Spleen (tissue), 11 donors: ENCODE data around the gene HNRNPM. TPM values are rescaled to one million over a fixed set of nuclear protein-coding genes. Genes with fewer than 3 reads are reported as not detected.

Experiments
- DNase-seq: peaks from one replicate; pipeline ENCODE4 v3.0.0-alpha.2; 2020
- H3K27ac ChIP-seq, 8 donors: fragments of 200-600 bp; sonication (generic) in 7 of 8; 1 replicate in 4 of 8; 2 replicates in 4 of 8; pipeline versions ENCODE4 v1.5.0 to v1.8.0; 2016 to 2021; ENCODE audit warnings: inconsistent platforms in 4 of 8, mild to moderate bottlenecking in 4 of 8, moderate library complexity in 1 of 8
- H3K27me3 ChIP-seq, 7 donors: fragments of 200-600 bp; sonication (generic) in 6 of 7; replicated peaks in 1 of 7; 1 replicate in 4 of 7; 2 replicates in 3 of 7; pipeline versions ENCODE4 v1.5.0 to v1.8.0; 2016 to 2021; ENCODE audit warnings: inconsistent platforms in 3 of 7, mild to moderate bottlenecking in 1 of 7
- H3K36me3 ChIP-seq, 6 donors: fragments of 200-600 bp; sonication (generic) in 5 of 6; 1 replicate in 4 of 6; 2 replicates in 2 of 6; pipeline versions ENCODE4 v1.5.0 to v1.8.0; 2016 to 2021; ENCODE audit warnings: inconsistent platforms in 2 of 6
- H3K4me1 ChIP-seq, 6 donors: fragments of 200-600 bp; sonication (generic) in 5 of 6; 1 replicate in 3 of 6; 2 replicates in 3 of 6; pipeline versions ENCODE4 v1.5.0 to v1.8.0; 2016 to 2021; ENCODE audit warnings: inconsistent platforms in 3 of 6
- H3K4me3 ChIP-seq, 8 donors: fragments of 200-600 bp; sonication (generic) in 7 of 8; 1 replicate in 4 of 8; 2 replicates in 4 of 8; pipeline versions ENCODE4 v1.5.0 to v1.8.0; 2016 to 2021; ENCODE audit warnings: inconsistent platforms in 4 of 8, mild to moderate bottlenecking in 4 of 8, moderate library complexity in 2 of 8
- H3K9me3 ChIP-seq, 8 donors: fragments of 200-600 bp; sonication (generic) in 7 of 8; 1 replicate in 4 of 8; 2 replicates in 4 of 8; pipeline versions ENCODE4 v1.5.0 to v1.8.0; 2016 to 2021; ENCODE audit warnings: inconsistent platforms in 4 of 8
- POLR2A ChIP-seq, 3 donors: fragments of 450-650 bp; IDR thresholded peaks; one replicate each; pipeline ENCODE4 v1.5.1; 2017; ENCODE audit warnings: antibody characterized with exemption in 3 of 3, mild to moderate bottlenecking in 1 of 3
- POLR2AphosphoS5 ChIP-seq, 3 donors: sonication (generic); formaldehyde crosslinking; IDR thresholded peaks; one replicate each; pipeline ENCODE4 v1.5.1; 2017; ENCODE audit warnings: antibody characterized with exemption in 3 of 3
- WGBS, 5 donors: extraction: QIAGEN DNeasy Blood & Tissue Kit in 3 of 5; methylation state at CpG; one replicate each; pipeline versions ENCODE4 v1.1.5 to v1.1.7; 2013 to 2018; 5-methylcytosine and 5-hydroxymethylcytosine counted together
- intact Hi-C: fragments of 100-400 bp; cut with DNase I; formaldehyde crosslinking; loops from one replicate; pipeline ENCODE4 v1.15.0; 2023; ENCODE audit warnings: low total_unique reads
- polyA plus RNA-seq, 3 donors: library from polyadenylated mRNA; stranded (reverse); fragments of 200-250 nt; gene quantifications; one replicate each; pipeline ENCODE4 v1.2.1, GENCODE V29; 2013
- total RNA-seq, 7 donors: library from RNA; depleted of rRNA in 3 of 7; stranded (reverse); fragments of >200 nt in 3 of 7; fragmentation: NEBNext Ultra II Directional in 4 of 7; extraction: Animal tissue kit (Norgen Biotek cat#: 25700) in 4 of 7; gene quantifications; one replicate each; pipeline versions ENCODE4 v1.1.0 to v1.2.1, GENCODE V29; 2016 to 2021
- TF ChIP-seq, protein P1 (sequence below), 11 experiments: fragments of 200-600 bp in 7 of 11; fragments of 450-650 bp in 4 of 11; sonication (generic) in 4 of 11; IDR thresholded peaks in 8 of 11; conservative IDR thresholded peaks in 3 of 11; 1 replicate in 7 of 11; 2 replicates in 4 of 11; pipeline versions ENCODE4 v1.4.0 to v1.8.0; 2016 to 2021; ENCODE audit warnings: antibody characterized with exemption in 11 of 11, inconsistent platforms in 4 of 11, mild to moderate bottlenecking in 1 of 11
- donor health status: healthy with polysubstance abuse.
- donor health status: DM: no; HTN: no; CAD: no; lungs with moderate emphysema.
- donor health status: DM: no; HTN: no; CAD: no.
- donor health status: Bipolar disorder and iron deficiency.
- donor health status: healthy.
- donor health status: DM: no; HTN: no; CAD: no.
- donor health status: DM: yes; HTN: yes; CAD: no.

HNRNPM gene
- total and polyA plus RNA-seq, 10 donors = 77.1 to 229 (median 138) TPM

DNA sequence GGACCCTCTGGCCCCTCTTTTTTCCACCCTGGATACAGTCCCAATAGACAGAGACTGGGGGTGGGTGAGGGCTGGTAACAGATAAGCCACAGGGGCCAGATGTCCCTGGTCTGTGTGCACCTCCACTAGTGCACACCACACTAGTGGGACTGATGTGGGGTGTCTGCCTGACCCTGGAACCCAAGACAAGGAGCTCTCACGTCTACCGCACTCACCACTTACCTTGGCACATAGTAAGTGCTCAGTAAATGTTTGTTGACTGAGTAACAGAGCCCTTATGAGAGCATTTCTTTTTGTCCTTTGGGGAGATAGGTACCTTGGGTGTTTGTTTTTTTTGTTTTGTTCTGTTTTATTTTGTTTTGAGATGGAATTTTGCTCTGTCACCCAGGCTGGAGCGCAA is 92.3 kb downstream of the HNRNPM start:
- intact Hi-C loops = no loop called here

More for the DNA sequence above, 92.3 kb downstream of the HNRNPM start:
- Histone ChIP-seq H3K36me3 (peaks cover 0 to 99% (median 65%) of the 10 kb centered on the region in 6 donors), H3K4me3 (no peak overlapping the region), H3K27ac (no peak overlapping the region), H3K9me3 (no peaks in the 10 kb centered on the region), H3K4me1 (peaks cover 0 to 7% (median 3%) of the 10 kb centered on the region in 6 donors), H3K27me3 (no peaks in the 10 kb centered on the region)
- TF ChIP-seq POLR2AphosphoS5 (IDR thresholded peaks at IDR 0.05) (no peak), POLR2A (IDR thresholded peaks at IDR 0.05) (no peak)
- TF ChIP-seq, protein P1, sequence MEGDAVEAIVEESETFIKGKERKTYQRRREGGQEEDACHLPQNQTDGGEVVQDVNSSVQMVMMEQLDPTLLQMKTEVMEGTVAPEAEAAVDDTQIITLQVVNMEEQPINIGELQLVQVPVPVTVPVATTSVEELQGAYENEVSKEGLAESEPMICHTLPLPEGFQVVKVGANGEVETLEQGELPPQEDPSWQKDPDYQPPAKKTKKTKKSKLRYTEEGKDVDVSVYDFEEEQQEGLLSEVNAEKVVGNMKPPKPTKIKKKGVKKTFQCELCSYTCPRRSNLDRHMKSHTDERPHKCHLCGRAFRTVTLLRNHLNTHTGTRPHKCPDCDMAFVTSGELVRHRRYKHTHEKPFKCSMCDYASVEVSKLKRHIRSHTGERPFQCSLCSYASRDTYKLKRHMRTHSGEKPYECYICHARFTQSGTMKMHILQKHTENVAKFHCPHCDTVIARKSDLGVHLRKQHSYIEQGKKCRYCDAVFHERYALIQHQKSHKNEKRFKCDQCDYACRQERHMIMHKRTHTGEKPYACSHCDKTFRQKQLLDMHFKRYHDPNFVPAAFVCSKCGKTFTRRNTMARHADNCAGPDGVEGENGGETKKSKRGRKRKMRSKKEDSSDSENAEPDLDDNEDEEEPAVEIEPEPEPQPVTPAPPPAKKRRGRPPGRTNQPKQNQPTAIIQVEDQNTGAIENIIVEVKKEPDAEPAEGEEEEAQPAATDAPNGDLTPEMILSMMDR (IDR thresholded peaks at IDR 0.05 in 8 of 11, conservative IDR thresholded peaks at IDR 0.05 in 3 of 11) = no peak
- DNase-seq = no peak
- WGBS, 5 donors = 89 to 97% (median 93%) methylated on average over 3 of the region's 3 CpGs

Other genes starting within 250 kb of the HNRNPM start
- gene CERS4, start 235.6 kb upstream of the HNRNPM start, total RNA-seq = 10 to 100 TPM; 27.7 to 46.3 (median 40.7) TPM
- gene CERS4, start 235.6 kb upstream of the HNRNPM start, polyA plus RNA-seq = 10 to 100 TPM; 43.2 to 49.2 (median 44.1) TPM
- 100 to 1,000 TPM in 1 of 7 donors, 10 to 100 TPM in 6; 35.8 to 131 (median 73.3) TPM for gene CD320, start 136.6 kb upstream of the HNRNPM start, total RNA-seq
- 10 to 100 TPM; 26.6 to 34.3 (median 28.1) TPM for gene CD320, start 136.6 kb upstream of the HNRNPM start, polyA plus RNA-seq
- gene NDUFA7, start 123.6 kb upstream of the HNRNPM start, total RNA-seq = 10 to 100 TPM; 14.6 to 43.2 (median 28.0) TPM
- 100 to 1,000 TPM in 1 of 3 donors, 10 to 100 TPM in 2; 95.1 to 131 (median 99.6) TPM for gene NDUFA7, start 123.6 kb upstream of the HNRNPM start, polyA plus RNA-seq
- gene RPS28, start 123.5 kb upstream of the HNRNPM start, total RNA-seq = 1,000 to 10,000 TPM in 4 of 7 donors, 100 to 1,000 TPM in 3; 356 to 1,972 (median 1,411) TPM
- gene RPS28, start 123.5 kb upstream of the HNRNPM start, polyA plus RNA-seq = 1,000 to 10,000 TPM; 1,207 to 2,442 (median 2,131) TPM
- gene KANK3, start 101.7 kb upstream of the HNRNPM start, total RNA-seq = 10 to 100 TPM; 42.2 to 84.6 (median 54.6) TPM
- 10 to 100 TPM; 14.0 to 66.7 (median 50.3) TPM for gene KANK3, start 101.7 kb upstream of the HNRNPM start, polyA plus RNA-seq
- 10 to 100 TPM in 4 of 7 donors, 1 to 10 TPM in 3; 1.8 to 28.3 (median 11.8) TPM for gene ANGPTL4, start 80.8 kb upstream of the HNRNPM start, total RNA-seq
- 1 to 10 TPM; 7.4 to 8.5 (median 7.8) TPM for gene ANGPTL4, start 80.8 kb upstream of the HNRNPM start, polyA plus RNA-seq
- gene RAB11B, start 54.6 kb upstream of the HNRNPM start, total RNA-seq = 100 to 1,000 TPM in 4 of 7 donors, 10 to 100 TPM in 3; 60.2 to 114 (median 100) TPM
- gene RAB11B, start 54.6 kb upstream of the HNRNPM start, polyA plus RNA-seq = 100 to 1,000 TPM in 1 of 3 donors, 10 to 100 TPM in 2; 42.0 to 101 (median 42.5) TPM
- 100 to 1,000 TPM in 3 of 7 donors, 10 to 100 TPM in 4; 52.1 to 212 (median 81.1) TPM for gene MARCHF2, start 31.7 kb upstream of the HNRNPM start, total RNA-seq
- gene MARCHF2, start 31.7 kb upstream of the HNRNPM start, polyA plus RNA-seq = 10 to 100 TPM; 33.4 to 42.8 (median 36.2) TPM
- 10 to 100 TPM in 6 of 7 donors, 1 to 10 TPM in 1; 7.1 to 36.5 (median 15.1) TPM for gene PRAM1, start 57.7 kb downstream of the HNRNPM start, total RNA-seq
- 10 to 100 TPM in 2 of 3 donors, 1 to 10 TPM in 1; 2.4 to 23.0 (median 22.0) TPM for gene PRAM1, start 57.7 kb downstream of the HNRNPM start, polyA plus RNA-seq
- gene ZNF414, start 69.2 kb downstream of the HNRNPM start, total RNA-seq = 10 to 100 TPM; 12.0 to 31.0 (median 26.6) TPM
- gene ZNF414, start 69.2 kb downstream of the HNRNPM start, polyA plus RNA-seq = 10 to 100 TPM; 12.7 to 31.7 (median 15.8) TPM
- gene MYO1F, start 132.5 kb downstream of the HNRNPM start, total RNA-seq = 100 to 1,000 TPM; 167 to 423 (median 234) TPM
- gene MYO1F, start 132.5 kb downstream of the HNRNPM start, polyA plus RNA-seq = 10 to 100 TPM; 22.1 to 88.8 (median 55.0) TPM
- 10 to 100 TPM in 6 of 7 donors, 1 to 10 TPM in 1; 9.2 to 33.8 (median 20.2) TPM for gene ADAMTS10, start 165.7 kb downstream of the HNRNPM start, total RNA-seq
- gene ADAMTS10, start 165.7 kb downstream of the HNRNPM start, polyA plus RNA-seq = 10 to 100 TPM in 2 of 3 donors, 1 to 10 TPM in 1; 7.8 to 22.4 (median 10.5) TPM
- gene NFILZ, start 185.7 kb downstream of the HNRNPM start, total RNA-seq = not detected
- not detected for gene NFILZ, start 185.7 kb downstream of the HNRNPM start, polyA plus RNA-seq